NCI-H146 treated with DMSO at 0.1 percent for 48 hours (cell line): ENCODE data around the gene WWOX.

Source experiments
- DNase-seq: peaks from one replicate; lab custom pipeline; 2025; ENCODE audit not compliant: unreplicated experiment; lab: John Stamatoyannopoulos, UW

Gene WWOX

GRCh38 chr16:78916928-78917545 is 817.6 kb downstream of the WWOX start:
- DNase-seq: no peak

GRCh38 chr16:78918805-78919305 is 819.4 kb downstream of the WWOX start:
- DNase-seq: no peak

- no peak for DNase-seq
Observed at GRCh38 chr16:78919852-78920251, 820.4 kb downstream of the WWOX start.

- DNase-seq: no peak
Observed at GRCh38 chr16:78920621-78921020, 821.2 kb downstream of the WWOX start.

- no peak for DNase-seq
Observed at GRCh38 chr16:78925083-78925767, 825.8 kb downstream of the WWOX start.

- no peak for DNase-seq
Observed at GRCh38 chr16:78926723-78927210, 827.3 kb downstream of the WWOX start.

- no peak for DNase-seq
Observed at GRCh38 chr16:78927766-78928165, 828.3 kb downstream of the WWOX start.

GRCh38 chr16:78929841-78930240 is 830.4 kb downstream of the WWOX start:
- DNase-seq: no peak

- no peak for DNase-seq
Observed at GRCh38 chr16:78930561-78930960, 831.1 kb downstream of the WWOX start.

- no peak for DNase-seq
Observed at GRCh38 chr16:78931267-78931666, 831.8 kb downstream of the WWOX start.

- no peak for DNase-seq
Observed at GRCh38 chr16:78931678-78932077, 832.2 kb downstream of the WWOX start.

- DNase-seq: no peak
Observed at GRCh38 chr16:78932355-78932943, 833.0 kb downstream of the WWOX start.

- no peak for DNase-seq
Observed at GRCh38 chr16:78936060-78936459, 836.6 kb downstream of the WWOX start.

GRCh38 chr16:78939597-78939996 is 840.1 kb downstream of the WWOX start:
- DNase-seq: no peak

- DNase-seq: no peak
Observed at GRCh38 chr16:78942625-78943245, 843.3 kb downstream of the WWOX start.

GRCh38 chr16:78945336-78945735 is 845.9 kb downstream of the WWOX start:
- DNase-seq: no peak

- DNase-seq: no peak
Observed at GRCh38 chr16:78946556-78946955, 847.1 kb downstream of the WWOX start.

- no peak for DNase-seq
Observed at GRCh38 chr16:78950768-78951167, 851.3 kb downstream of the WWOX start.

GRCh38 chr16:78952630-78953029 is 853.2 kb downstream of the WWOX start:
- DNase-seq: no peak

GRCh38 chr16:78953526-78953925 is 854.1 kb downstream of the WWOX start:
- DNase-seq: no peak

- no peak for DNase-seq
Observed at GRCh38 chr16:78955206-78955605, 855.8 kb downstream of the WWOX start.

GRCh38 chr16:78956859-78957258 is 857.4 kb downstream of the WWOX start:
- no peak for DNase-seq
